ENCODE measurements around the gene PRR19.

DNA sequence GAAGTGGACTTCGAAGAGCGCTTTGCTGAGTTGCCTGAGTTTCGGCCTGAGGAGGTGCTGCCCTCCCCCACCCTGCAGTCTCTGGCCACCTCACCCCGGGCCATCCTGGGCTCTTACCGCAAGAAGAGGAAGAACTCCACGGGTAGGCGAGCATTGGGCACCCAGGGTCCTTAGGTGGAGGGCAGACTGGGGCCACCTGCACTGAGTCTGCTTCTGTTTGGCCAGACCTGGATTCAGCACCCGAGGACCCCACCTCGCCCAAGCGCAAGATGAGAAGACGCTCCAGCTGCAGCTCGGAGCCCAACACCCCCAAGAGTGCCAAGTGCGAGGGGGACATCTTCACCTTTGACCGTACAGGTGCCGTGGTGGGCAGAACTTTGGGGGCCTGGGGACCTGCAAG lies 8.0 kb upstream of the PRR19 start:
- TF ChIP-seq POLR2AphosphoS5 (IDR thresholded peaks at IDR 0.05; ENCODE audit: low read depth, low read length) (no peak), POLR2A (IDR thresholded peaks at IDR 0.05; ENCODE audit: low read depth, low read length) (no peak)

Measured in GM12892 (cell line).